ENCODE results near the gene MRTFB.

GRCh38 chr16:14072360-14072759 lies 1.2 kb downstream of the MRTFB start:
- TF ChIP-seq POLR2A (IDR thresholded peaks at IDR 0.05; ENCODE audit: low read length) (no peak), GATA1 (IDR thresholded peaks at IDR 0.05; ENCODE audit: low read depth, low read length) (no peak)

All from erythroblast (primary cell).